Mesodermal cell (in vitro differentiated cells): ENCODE measurements around the gene POLR2B.

Source experiments
- H3K27ac ChIP-seq: 2 replicates; pipeline ENCODE4 v1.7.0; 2013; ENCODE audit warnings: mild to moderate bottlenecking, low read depth, low read length, moderate library complexity; ENCODE audit not compliant: severe bottlenecking
- H3K36me3 ChIP-seq: 2 replicates; pipeline ENCODE4 v1.7.1; 2013; ENCODE audit warnings: mild to moderate bottlenecking, low read length, moderate library complexity; ENCODE audit not compliant: control insufficient read depth, insufficient read depth
- H3K4me1 ChIP-seq: one replicate; pipeline ENCODE4 v1.7.1; 2013; ENCODE audit warnings: mild to moderate bottlenecking, low read length; ENCODE audit not compliant: insufficient read depth, control insufficient read depth, poor library complexity, severe bottlenecking
- H3K4me3 ChIP-seq: 2 replicates; pipeline ENCODE4 v1.7.0; 2013; ENCODE audit warnings: low read length, control low read depth, mild to moderate bottlenecking; ENCODE audit not compliant: insufficient read depth, poor library complexity, severe bottlenecking; ENCODE audit errors: extremely low read depth
- H3K9me3 ChIP-seq: 2 replicates; pipeline ENCODE4 v1.7.1; 2013; ENCODE audit warnings: mild to moderate bottlenecking, low read length, moderate library complexity; ENCODE audit not compliant: control insufficient read depth
- WGBS, 2 experiments: methylation state at CpG; one replicate each; pipeline ENCODE4 v1.1.5; 2013; ENCODE audit warnings: missing lambda C conversion rate in 2 of 2; ENCODE audit not compliant: insufficient coverage in 2 of 2; 5-methylcytosine and 5-hydroxymethylcytosine counted together

The POLR2B gene

GRCh38 chr4:56961107-56961500 lies 17.6 kb upstream of the POLR2B start:
- Histone ChIP-seq H3K36me3 (peaks cover 50% of the 10 kb centered on the region), H3K4me1 (no peaks in the 10 kb centered on the region), H3K9me3 (no peaks in the 10 kb centered on the region), H3K27ac (no peak overlapping the region), H3K4me3 (no peak overlapping the region)
- WGBS, 2 experiments: 100% methylated on average over 1 of the region's 2 CpGs

- Histone ChIP-seq H3K4me3 (no peak overlapping the region), H3K27ac (no peak overlapping the region), H3K36me3 (peaks cover 85% of the 10 kb centered on the region), H3K4me1 (no peaks in the 10 kb centered on the region), H3K9me3 (peaks cover 14% of the 10 kb centered on the region)
- 93 to 94% methylated on average over 2 of the region's 2 CpGs for WGBS, 2 experiments
These were observed 7.3 kb upstream of the POLR2B start for GRCh38 chr4:56971383-56971782.

GRCh38 chr4:56972389-56972788 lies 6.3 kb upstream of the POLR2B start:
- Histone ChIP-seq H3K9me3 (peaks cover 14% of the 10 kb centered on the region), H3K4me3 (no peak overlapping the region), H3K36me3 (peaks cover 75% of the 10 kb centered on the region), H3K27ac (no peak overlapping the region), H3K4me1 (no peaks in the 10 kb centered on the region)
- WGBS, 2 experiments: 100% methylated on average over 1 of the region's 2 CpGs

- no peak overlapping the region for H3K27ac ChIP-seq
- H3K9me3 ChIP-seq: peaks cover 14% of the 10 kb centered on the region
- H3K36me3 ChIP-seq: peaks cover 70% of the 10 kb centered on the region
- no peaks in the 10 kb centered on the region for H3K4me1 ChIP-seq
- H3K4me3 ChIP-seq: no peak overlapping the region
These were observed 5.9 kb upstream of the POLR2B start for GRCh38 chr4:56972809-56973208.

GRCh38 chr4:56973336-56973735 lies 5.4 kb upstream of the POLR2B start:
- 86 to 100% methylated on average over 2 of the region's 3 CpGs for WGBS, 2 experiments
- Histone ChIP-seq H3K36me3 (peaks cover 65% of the 10 kb centered on the region), H3K4me1 (no peaks in the 10 kb centered on the region), H3K4me3 (no peak overlapping the region), H3K27ac (no peak overlapping the region), H3K9me3 (peaks cover 14% of the 10 kb centered on the region)

DNA sequence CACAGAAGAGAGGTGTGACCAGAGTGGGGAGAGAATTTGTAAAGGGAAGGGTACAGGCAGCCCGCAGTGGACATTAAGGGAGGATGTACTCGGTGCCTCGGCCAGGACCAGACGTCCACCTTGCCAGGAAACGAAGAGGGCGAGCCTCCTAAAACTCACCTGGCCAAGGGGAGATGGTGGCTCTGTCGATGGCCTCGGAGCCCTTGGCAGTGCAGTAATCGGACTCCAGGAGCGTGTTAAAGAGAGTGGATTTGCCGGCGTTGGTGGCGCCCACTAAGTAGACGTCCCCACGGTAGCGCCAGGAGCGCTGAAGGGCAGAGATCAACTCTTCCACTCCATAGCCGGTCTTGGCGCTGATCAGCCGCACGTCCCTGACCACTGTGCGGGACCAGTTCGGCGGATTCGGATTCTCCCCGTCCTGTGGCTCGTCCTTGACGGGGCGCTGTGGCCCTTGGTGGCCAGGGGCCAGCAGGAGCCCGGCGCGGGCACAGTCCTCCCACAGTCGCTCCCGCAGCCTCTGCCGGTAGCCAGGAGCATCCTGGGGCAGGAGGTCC lies 2.3 kb upstream of the POLR2B start:
- WGBS, 2 experiments: 3 to 4% methylated on average over 33 to 35 of the region's 35 CpGs
- no peak overlapping the region for H3K27ac ChIP-seq
- H3K4me1 ChIP-seq: peaks cover 14% of the 10 kb centered on the region
- peak overlapping the region; percentile 98 for H3K4me3 ChIP-seq
- H3K36me3 ChIP-seq: peaks cover 47% of the 10 kb centered on the region
- H3K9me3 ChIP-seq: peaks cover 14% of the 10 kb centered on the region

GRCh38 chr4:56976837-56977320 lies 1.8 kb upstream of the POLR2B start:
- Histone ChIP-seq H3K36me3 (peaks cover 42% of the 10 kb centered on the region), H3K27ac (no peak overlapping the region), H3K4me1 (peaks cover 19% of the 10 kb centered on the region), H3K9me3 (peaks cover 14% of the 10 kb centered on the region), H3K4me3 (peak overlapping the region; percentile 98)
- WGBS, 2 experiments: 0% methylated on average over 29 to 46 of the region's 46 CpGs

- Histone ChIP-seq H3K27ac (peak within 1 kb of the TSS; percentile 96), H3K4me3 (peak within 1 kb of the TSS; percentile 98), H3K9me3 (peaks cover 9% of the 10 kb centered on the region), H3K36me3 (peaks cover 36% of the 10 kb centered on the region), H3K4me1 (peaks cover 19% of the 10 kb centered on the region)
- 0% methylated on average over 36 to 42 of the region's 51 CpGs for WGBS, 2 experiments
These were observed 1.2 kb upstream of the POLR2B start, which contains the start of gene NOA1 for GRCh38 chr4:56977321-56978012. Gene NOA1 (minus strand): TSS chr4:56977606. CDS start chr4:56977585, 21 bp downstream.

DNA sequence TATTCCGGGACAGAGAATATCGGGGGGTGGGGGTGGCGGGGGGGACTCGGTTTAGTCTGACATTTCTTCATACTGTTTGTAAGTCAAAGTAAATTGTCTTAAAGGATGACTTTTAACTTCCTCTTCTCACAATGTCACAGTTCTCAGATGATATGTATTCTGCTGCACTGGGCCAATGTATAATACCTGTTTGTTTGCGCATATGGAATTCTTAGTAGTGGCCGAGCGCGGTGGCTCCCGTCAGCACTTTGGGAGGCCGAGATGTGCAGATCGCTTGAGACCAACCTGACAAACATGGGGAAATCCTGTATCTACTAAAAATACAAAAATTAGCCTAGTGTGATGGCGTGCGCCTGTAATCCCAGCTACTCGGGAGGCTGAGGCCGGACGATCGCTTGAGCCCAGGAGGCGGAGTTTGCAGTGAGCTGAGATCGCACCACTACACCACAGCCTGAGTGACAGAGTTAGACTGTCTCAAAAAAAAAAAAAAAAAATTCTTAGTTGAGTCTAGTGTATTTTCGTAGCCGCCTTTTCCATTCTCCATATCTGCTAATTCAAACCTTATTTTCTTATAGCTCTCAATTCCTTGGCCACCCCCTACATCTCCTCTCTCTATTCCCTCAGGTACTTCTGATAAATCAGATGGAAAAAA lies 851 bp downstream of the POLR2B start:
- H3K36me3 ChIP-seq: peaks cover 17% of the 10 kb centered on the region
- peak overlapping the region; percentile 98 for H3K4me3 ChIP-seq
- peaks cover 19% of the 10 kb centered on the region for H3K4me1 ChIP-seq
- peak overlapping the region; percentile 96 for H3K27ac ChIP-seq
- 12 to 19% methylated on average over 5 to 14 of the region's 21 CpGs for WGBS, 2 experiments
- no peaks in the 10 kb centered on the region for H3K9me3 ChIP-seq

- WGBS, 2 experiments: 74 to 80% methylated on average over 1 to 2 of the region's 4 CpGs
- Histone ChIP-seq H3K9me3 (no peaks in the 10 kb centered on the region), H3K27ac (peak overlapping the region; percentile 86), H3K36me3 (peaks cover 34% of the 10 kb centered on the region), H3K4me1 (peaks cover 19% of the 10 kb centered on the region), H3K4me3 (no peak overlapping the region)
These were observed 3.1 kb downstream of the POLR2B start for GRCh38 chr4:56981795-56982201.

DNA sequence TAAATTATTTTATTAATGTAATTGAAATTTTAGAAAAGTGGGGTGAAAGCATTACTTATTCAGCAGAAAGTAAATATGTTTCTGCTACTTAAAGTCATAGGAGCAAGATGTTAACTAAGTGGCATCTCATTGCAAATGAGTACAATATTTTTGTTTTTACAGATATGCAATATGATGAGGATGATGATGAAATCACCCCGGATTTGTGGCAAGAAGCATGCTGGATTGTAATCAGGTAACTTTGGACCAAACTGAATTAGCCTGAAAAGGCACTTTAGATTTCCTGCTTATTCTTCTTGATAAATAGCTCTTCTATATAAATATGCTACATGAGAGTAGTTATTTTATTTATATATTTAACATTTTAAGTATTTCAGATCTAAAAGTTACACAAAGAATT lies 7.5 kb downstream of the POLR2B start:
- Histone ChIP-seq H3K27ac (no peak overlapping the region), H3K4me1 (peaks cover 5% of the 10 kb centered on the region), H3K4me3 (no peak overlapping the region), H3K36me3 (peaks cover 62% of the 10 kb centered on the region), H3K9me3 (no peaks in the 10 kb centered on the region)
- WGBS, 2 experiments: 100% methylated on average over 1 of the region's 1 CpG; no CpG with 5 or more reads in 1 of the 2 experiments
